Cardiac muscle cell (in vitro differentiated cells and primary cell): ENCODE data around the gene ASPM. TPM values are rescaled to one million over a fixed set of nuclear protein-coding genes. Genes with fewer than 3 reads are reported as not detected.

Experiments
- DNase-seq, 2 donors: peaks; one replicate each; pipeline versions ENCODE4 v3.0.0 to v3.0.0-alpha.2; 2010 to 2017; ENCODE audit warnings: low read depth in 1 of 2, low spot score in 1 of 2
- H3K27ac ChIP-seq: fragments of 200-600 bp; sonication (generic); 2 replicates; pipeline ENCODE4 v1.5.1; 2016
- H3K27me3 ChIP-seq: fragments of 200-600 bp; sonication (generic); 2 replicates; pipeline ENCODE4 v1.6.0; 2016; ENCODE audit warnings: control low read depth
- H3K36me3 ChIP-seq: fragments of 200-600 bp; sonication (generic); 2 replicates; pipeline ENCODE4 v1.5.1; 2016; ENCODE audit warnings: control low read depth
- H3K4me1 ChIP-seq: fragments of 200-600 bp; sonication (generic); 2 replicates; pipeline ENCODE4 v1.8.1; 2017; ENCODE audit warnings: low read depth, mild to moderate bottlenecking, mixed run types
- H3K4me3 ChIP-seq: fragments of 200-600 bp; sonication (generic); 2 replicates; pipeline ENCODE4 v1.5.1; 2016; ENCODE audit warnings: mild to moderate bottlenecking
- H3K9me3 ChIP-seq: fragments of 200-600 bp; sonication (generic); 2 replicates; pipeline ENCODE4 v1.5.1; 2017; ENCODE audit warnings: low read depth, mild to moderate bottlenecking, control low read depth
- CTCF ChIP-seq: IDR thresholded peaks from 2 replicates; pipeline ENCODE4 v1.5.1; 2012; ENCODE audit warnings: low read depth, mild to moderate bottlenecking, low read length
- polyA plus RNA-seq: library from polyadenylated mRNA; unstranded; fragments of >200 nt; fragmentation: Nextera tagmentation; extraction: Ambion mirVana; gene quantifications from 2 replicates; pipeline ENCODE4 v1.2.1, GENCODE V29; 2016
- total RNA-seq: library from RNA; depleted of rRNA; stranded (reverse); fragments of >200 nt; gene quantifications from 2 replicates; pipeline ENCODE4 v1.2.3, GENCODE V29; 2016

ASPM gene
- total and polyA plus RNA-seq, 2 experiments from 2014 or later, result 3.4 to 43.7 TPM

- TF ChIP-seq CTCF, result no peak
- Histone ChIP-seq H3K36me3 (peaks cover 27% of the 10 kb centered on the region), H3K4me3 (no peak overlapping the region), H3K4me1 (no peaks in the 10 kb centered on the region), H3K27ac (no peak overlapping the region), H3K27me3 (no peaks in the 10 kb centered on the region), H3K9me3 (no peaks in the 10 kb centered on the region)
- DNase-seq, result no peak
Observed at GRCh38 chr1:197182716-197183115, 36.2 kb upstream of the ASPM start.

- no peak overlapping the region for H3K4me3 ChIP-seq
- no peak for TF ChIP-seq CTCF
- H3K27ac ChIP-seq, result no peak overlapping the region
- DNase-seq, result no peak
- no peaks in the 10 kb centered on the region for H3K9me3 ChIP-seq
- no peaks in the 10 kb centered on the region for H3K4me1 ChIP-seq
- peaks cover 26% of the 10 kb centered on the region for H3K36me3 ChIP-seq
- H3K27me3 ChIP-seq, result no peaks in the 10 kb centered on the region
Observed at GRCh38 chr1:197181982-197182381, 35.5 kb upstream of the ASPM start.

GRCh38 chr1:197180252-197180878 is 33.9 kb upstream of the ASPM start:
- TF ChIP-seq CTCF, result peak; percentile 65
- Histone ChIP-seq H3K27ac (no peak overlapping the region), H3K4me1 (no peaks in the 10 kb centered on the region), H3K36me3 (peaks cover 32% of the 10 kb centered on the region), H3K27me3 (no peaks in the 10 kb centered on the region), H3K4me3 (no peak overlapping the region), H3K9me3 (no peaks in the 10 kb centered on the region)
- peak; percentile 50 to 71 for DNase-seq

GRCh38 chr1:197178998-197179397 is 32.5 kb upstream of the ASPM start:
- peak in 1 of 2 donors; percentile 74 for DNase-seq
- no peaks in the 10 kb centered on the region for H3K4me1 ChIP-seq
- H3K27ac ChIP-seq, result no peak overlapping the region
- no peak overlapping the region for H3K4me3 ChIP-seq
- H3K27me3 ChIP-seq, result no peaks in the 10 kb centered on the region
- H3K9me3 ChIP-seq, result no peaks in the 10 kb centered on the region
- peak; percentile 44 for TF ChIP-seq CTCF
- peaks cover 39% of the 10 kb centered on the region for H3K36me3 ChIP-seq

- no peaks in the 10 kb centered on the region for H3K9me3 ChIP-seq
- H3K4me3 ChIP-seq, result no peak overlapping the region
- no peaks in the 10 kb centered on the region for H3K27me3 ChIP-seq
- TF ChIP-seq CTCF, result no peak
- peak overlapping the region; percentile 42 for H3K27ac ChIP-seq
- H3K36me3 ChIP-seq, result peaks cover 51% of the 10 kb centered on the region
- no peaks in the 10 kb centered on the region for H3K4me1 ChIP-seq
- DNase-seq, result no peak
Observed at GRCh38 chr1:197174818-197175217, 28.3 kb upstream of the ASPM start.
